NCI-H187 treated with DMSO at 0.1 percent for 48 hours (cell line): ENCODE data around the gene CTDSPL.
"Not testable (repeated sequence)": the region's sequence is repeated elsewhere in the genome, so short reads cannot be mapped to it uniquely, and the experiment has no call there.

Experiments
- DNase-seq: peaks from one replicate; lab custom pipeline; 2025; lab: John Stamatoyannopoulos, UW

CTDSPL gene

DNA sequence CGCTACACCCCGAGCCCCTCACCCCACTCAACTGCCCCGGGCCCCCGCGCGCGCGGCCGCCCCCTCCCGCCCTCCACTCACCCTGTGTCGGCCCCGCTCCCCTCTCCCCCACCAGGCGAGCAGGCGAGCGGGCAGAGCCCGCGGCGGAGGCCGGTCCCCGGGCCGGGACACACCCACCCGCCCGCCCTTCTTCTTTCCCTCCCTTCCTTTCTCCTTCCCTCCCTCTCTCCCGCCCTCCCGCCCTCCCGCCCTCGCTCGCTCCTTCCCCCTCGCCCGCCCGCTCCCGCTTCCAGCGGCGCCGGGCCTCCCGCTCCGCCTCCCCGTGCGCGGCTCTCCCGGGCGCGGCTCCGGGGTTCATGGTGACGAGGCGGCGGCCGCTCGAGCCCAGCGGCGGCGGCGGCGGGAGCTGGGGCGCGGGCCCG lies at the start of gene CTDSPL:
TSS of gene CTDSPL (plus strand) at position 261 of the 422 bp plus-strand sequence. CDS start 320 bp downstream, outside the sequence.
- DNase-seq, result no peak

- no peak for DNase-seq
These were observed 49.2 kb upstream of the CTDSPL start for GRCh38 chr3:37812499-37812896.

GRCh38 chr3:37813403-37813802 lies 48.3 kb upstream of the CTDSPL start:
- no peak for DNase-seq

GRCh38 chr3:37814547-37814946 lies 47.1 kb upstream of the CTDSPL start:
- no peak for DNase-seq

DNA sequence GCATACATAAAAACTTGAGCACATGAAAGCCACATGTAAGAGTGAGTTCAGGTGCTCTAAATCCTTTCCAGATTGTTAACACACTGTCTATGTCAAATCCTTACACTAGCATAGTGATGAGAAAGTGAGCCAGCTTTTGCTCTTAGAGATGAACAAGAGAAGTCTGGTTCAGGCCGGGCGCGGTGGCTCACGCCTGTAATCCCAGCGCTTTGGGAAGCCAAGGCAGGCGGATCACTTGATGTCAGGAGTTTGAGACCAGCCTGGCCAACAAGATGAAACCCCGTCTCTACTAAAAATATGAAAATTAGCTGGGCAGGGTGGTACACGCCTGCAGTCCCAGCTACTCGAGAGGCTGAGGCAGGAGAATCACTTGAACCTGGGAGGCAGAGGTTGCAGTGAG lies 46.5 kb upstream of the CTDSPL start:
- DNase-seq, result not testable (repeated sequence)

GRCh38 chr3:37816271-37816670 lies 45.4 kb upstream of the CTDSPL start:
- no peak for DNase-seq

GRCh38 chr3:37819591-37819990 lies 42.1 kb upstream of the CTDSPL start:
- no peak for DNase-seq

DNA sequence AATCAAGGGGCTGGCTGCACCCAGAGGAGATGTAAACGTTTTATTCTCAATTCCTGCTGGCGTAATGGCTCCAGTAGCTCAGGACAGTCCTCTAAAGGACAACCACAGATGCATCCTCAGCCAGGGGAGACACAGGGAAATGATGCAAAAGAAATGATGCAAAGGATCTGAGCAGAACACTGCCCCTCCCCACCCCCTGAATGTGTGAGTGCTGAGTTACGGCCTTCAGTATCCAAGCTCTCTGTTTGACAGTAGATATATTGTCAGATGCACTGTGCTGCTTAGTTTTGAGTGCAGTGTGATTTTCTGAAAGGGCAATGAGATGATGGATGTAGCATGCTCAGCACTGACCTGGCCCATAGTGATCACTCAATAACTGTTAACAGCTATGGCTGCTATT lies 41.4 kb upstream of the CTDSPL start:
- no peak for DNase-seq

DNA sequence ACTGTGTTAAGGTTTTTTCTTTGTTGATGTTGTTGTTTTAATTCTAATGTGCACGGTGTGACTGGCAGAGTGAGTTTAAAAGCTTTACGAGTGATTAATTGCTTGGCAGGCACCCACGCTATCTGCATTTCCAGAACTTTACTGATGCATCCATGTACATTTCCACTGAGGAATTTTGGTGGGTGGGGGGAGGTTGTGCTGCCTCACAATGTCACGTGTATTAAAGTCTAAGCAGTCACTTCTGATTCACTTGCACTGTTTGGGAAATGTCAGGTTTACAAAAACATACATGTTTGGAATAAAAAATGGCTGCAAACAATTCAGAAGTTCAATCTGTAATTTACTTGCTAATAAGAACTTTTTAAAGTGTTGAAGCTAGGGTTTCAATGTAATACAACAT lies 38.5 kb upstream of the CTDSPL start:
- DNase-seq, result no peak

GRCh38 chr3:37824090-37824953 lies 37.4 kb upstream of the CTDSPL start:
- no peak for DNase-seq

DNA sequence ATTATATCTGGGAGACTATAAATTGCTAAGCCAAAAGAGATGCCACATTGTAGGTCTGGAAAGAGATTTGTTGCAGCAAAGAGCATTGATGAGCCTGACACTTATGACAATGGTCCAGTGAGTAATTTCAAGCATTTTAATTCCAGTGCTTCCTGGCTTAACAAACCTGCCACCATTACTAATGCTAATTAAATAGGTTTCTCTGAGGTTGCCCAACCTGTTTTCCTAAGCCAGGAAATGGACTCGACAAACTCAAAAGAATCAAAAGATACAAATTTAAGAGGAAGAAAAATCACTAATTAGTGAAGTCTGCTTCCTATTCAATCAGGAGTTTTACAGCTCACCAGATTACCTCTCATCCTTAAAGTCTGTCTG lies 36.7 kb upstream of the CTDSPL start:
- no peak for DNase-seq

GRCh38 chr3:37825744-37826400 lies 35.8 kb upstream of the CTDSPL start:
- DNase-seq, result no peak

GRCh38 chr3:37826502-37826901 lies 35.2 kb upstream of the CTDSPL start:
- no peak for DNase-seq

- DNase-seq, result no peak
These were observed 34.7 kb upstream of the CTDSPL start for GRCh38 chr3:37826933-37827332.

GRCh38 chr3:37832480-37832879 lies 29.2 kb upstream of the CTDSPL start:
- no peak for DNase-seq

DNA sequence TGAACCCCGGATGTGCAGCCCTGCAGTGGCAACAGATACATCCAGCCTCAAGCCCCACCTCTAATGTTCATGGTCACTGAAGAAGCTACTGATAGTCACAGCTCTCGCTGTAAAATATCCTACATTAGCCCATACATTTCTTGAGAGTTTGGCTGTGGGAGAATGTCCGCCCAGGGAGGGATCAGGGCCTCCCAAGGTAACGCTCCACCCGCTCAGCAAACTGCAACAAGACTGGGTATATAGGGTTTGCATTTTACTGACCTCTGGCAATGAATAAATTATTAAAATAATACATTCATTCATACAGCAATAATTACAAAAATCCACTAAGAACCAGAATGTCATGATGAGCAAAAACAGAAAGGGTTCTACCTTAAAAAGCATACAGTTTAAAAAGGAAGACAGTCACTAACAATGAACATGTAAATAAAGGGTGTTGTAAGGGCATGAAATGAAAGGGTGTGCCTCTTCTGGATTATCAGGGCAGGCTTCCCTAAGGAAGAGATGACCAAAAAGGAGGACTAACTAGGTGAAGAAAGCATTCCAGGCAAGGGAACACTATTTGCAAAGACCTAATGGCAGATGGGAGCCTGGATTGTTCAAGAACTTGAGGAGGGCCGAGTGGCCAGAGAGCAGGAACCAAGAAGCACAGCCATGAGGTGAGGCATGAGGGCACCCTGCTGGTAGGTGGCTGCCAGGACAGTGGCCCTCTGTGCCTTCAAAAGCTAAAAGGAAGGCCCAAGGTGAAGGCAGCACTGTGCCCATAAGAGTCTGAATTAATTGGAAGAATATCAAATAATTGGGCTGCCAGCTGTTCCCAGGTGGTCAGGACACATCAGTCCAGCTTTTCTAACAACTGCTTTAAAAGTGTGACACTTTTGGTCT lies 28.1 kb upstream of the CTDSPL start:
- no peak for DNase-seq

DNA sequence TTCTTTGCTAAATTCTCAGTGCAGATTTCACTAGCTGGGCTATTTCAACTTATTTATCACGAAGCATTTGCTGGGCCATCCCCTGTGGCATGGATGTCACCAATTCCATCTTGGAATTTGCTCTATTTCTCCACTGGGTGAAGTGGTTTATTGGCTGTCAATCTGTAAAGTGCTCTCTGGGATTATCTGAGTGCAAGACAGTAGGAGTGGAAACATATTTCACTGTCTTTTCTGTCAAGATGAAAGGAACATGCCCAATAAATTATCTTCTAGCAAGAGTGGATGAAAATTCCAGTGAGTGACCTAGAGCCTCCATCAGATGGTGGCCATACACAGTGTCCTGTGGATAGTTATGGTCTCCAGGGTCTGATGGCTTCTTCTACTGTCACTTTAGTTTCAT lies 25.1 kb upstream of the CTDSPL start:
- DNase-seq, result no peak

GRCh38 chr3:37847689-37848088 lies 14.0 kb upstream of the CTDSPL start:
- no peak for DNase-seq

- DNase-seq, result no peak
These were observed 12.3 kb upstream of the CTDSPL start for GRCh38 chr3:37849146-37849923.

DNA sequence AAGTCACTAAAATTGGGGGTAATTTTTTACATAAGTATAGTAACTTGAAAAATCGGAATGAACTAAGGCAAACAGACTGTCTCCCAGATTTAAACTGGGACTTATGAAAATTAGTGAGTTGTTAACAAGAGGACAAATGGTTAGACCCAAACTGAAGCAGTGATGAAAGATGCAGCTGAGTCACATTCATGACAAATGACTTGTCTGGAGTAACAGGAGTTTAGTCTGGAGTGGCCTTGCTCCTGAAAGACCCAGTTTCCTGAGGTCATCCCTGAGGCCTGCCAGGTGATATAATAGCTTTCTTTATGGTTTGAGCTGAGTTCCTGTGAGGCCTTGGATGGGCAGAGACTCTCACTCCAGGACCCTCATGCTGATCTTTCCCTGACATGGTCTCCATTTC lies 9.6 kb upstream of the CTDSPL start:
- DNase-seq, result no peak

DNA sequence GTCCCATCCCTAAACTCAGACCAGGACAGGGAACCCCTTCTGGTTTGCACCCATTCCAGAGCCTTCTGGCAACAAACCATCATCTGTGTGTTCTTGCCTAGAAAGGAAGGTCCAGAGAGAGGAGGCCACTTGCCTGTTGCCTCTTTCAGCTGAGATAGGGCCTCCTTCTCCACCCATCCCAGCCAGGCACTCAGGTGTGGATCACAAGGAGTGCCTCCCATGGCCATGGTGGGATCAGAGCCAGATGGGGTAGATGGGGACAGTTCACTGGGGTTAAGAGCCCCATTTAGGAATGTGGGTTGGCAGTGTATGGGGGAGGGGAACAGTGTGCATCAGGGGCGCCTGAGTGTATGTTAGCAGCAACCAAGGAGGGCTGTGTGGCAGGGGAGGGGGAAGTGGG lies 8.9 kb upstream of the CTDSPL start:
- no peak for DNase-seq
